Measurements from ENCODE around the gene CYB5D1.

Gene CYB5D1

GRCh38 chr17:7846063-7846735, 11.6 kb upstream of the CYB5D1 start:
- no peak for DNase-seq

- peak; percentile 34 for DNase-seq
These were observed 10.8 kb upstream of the CYB5D1 start for GRCh38 chr17:7846765-7847661.

GRCh38 chr17:7848131-7848579, 9.6 kb upstream of the CYB5D1 start:
- DNase-seq: no peak

GRCh38 chr17:7848739-7849129, 9.1 kb upstream of the CYB5D1 start:
- no peak for DNase-seq

- no peak for DNase-seq
These were observed 8.6 kb upstream of the CYB5D1 start for GRCh38 chr17:7849130-7849750.

GRCh38 chr17:7849751-7850504, 7.9 kb upstream of the CYB5D1 start:
- no peak for DNase-seq

GRCh38 chr17:7850701-7851437, 6.9 kb upstream of the CYB5D1 start:
- DNase-seq: peak; percentile 26

- DNase-seq: peak; percentile 95
These were observed 6.2 kb upstream of the CYB5D1 start for GRCh38 chr17:7851438-7852261.

- peak; percentile 49 for DNase-seq
These were observed 5.5 kb upstream of the CYB5D1 start for GRCh38 chr17:7852262-7852670.

GRCh38 chr17:7852919-7853690, 4.7 kb upstream of the CYB5D1 start:
- peak; percentile 28 for DNase-seq

- no peak for DNase-seq
These were observed 4.1 kb upstream of the CYB5D1 start for GRCh38 chr17:7853691-7854038.

- no peak for DNase-seq
These were observed 3.6 kb upstream of the CYB5D1 start for GRCh38 chr17:7854078-7854777.

- DNase-seq: peak; percentile 39
These were observed 2.7 kb upstream of the CYB5D1 start, which contains the start of gene TMEM88 for GRCh38 chr17:7854851-7855659. TMEM88 (plus strand) TSS chr17:7855066; CDS start chr17:7855075, 9 bp downstream.

- peak; percentile 49 for DNase-seq
These were observed 2.2 kb upstream of the CYB5D1 start for GRCh38 chr17:7855660-7856010.

GRCh38 chr17:7856011-7856810, 1.6 kb upstream of the CYB5D1 start:
- peak; percentile 83 for DNase-seq

GRCh38 chr17:7856811-7857712, 741 bp upstream of the CYB5D1 start, which contains the start of gene NAA38:
NAA38 (minus strand) TSS chr17:7857559; CDS start chr17:7857463, 96 bp downstream.
- DNase-seq: peak; percentile 99

- DNase-seq: peak; percentile 62
These were observed 663 bp downstream of the CYB5D1 start for GRCh38 chr17:7858522-7858810.
